Measurements from ENCODE around the gene RAD51B. TPM values are rescaled to one million over a fixed set of nuclear protein-coding genes. Genes with fewer than 3 reads are reported as not detected.

RAD51B gene
- total RNA-seq, 1 experiment from 2014 or later = 103 TPM

DNA sequence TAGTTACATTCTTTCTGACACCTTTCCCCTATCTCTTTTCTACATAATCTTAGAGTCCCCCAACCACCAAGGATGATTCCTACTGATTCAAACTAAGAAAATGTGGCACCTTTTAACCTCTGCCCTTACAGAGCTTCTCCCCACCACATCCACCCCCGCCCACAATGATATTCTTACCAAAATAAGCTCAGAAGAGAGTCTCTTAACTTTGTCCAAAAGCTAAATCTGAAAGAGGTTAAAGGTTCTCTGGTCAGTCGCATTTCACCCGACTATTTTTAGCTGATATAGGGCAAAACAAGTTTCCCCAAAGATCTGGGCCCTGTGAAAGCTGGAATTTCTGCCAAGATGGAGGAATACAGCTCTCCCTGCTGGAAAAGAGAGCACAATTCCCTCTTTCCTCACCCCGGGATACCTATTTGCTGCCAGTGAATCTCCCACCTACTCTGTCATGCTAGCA, 844.7 kb downstream of the RAD51B start:
- DNase-seq (ENCODE audit: low spot score) = no peak
- in situ Hi-C loops (cut with HindIII; ENCODE audit: low sequenced_read_pairs) = no loop called here

DNA sequence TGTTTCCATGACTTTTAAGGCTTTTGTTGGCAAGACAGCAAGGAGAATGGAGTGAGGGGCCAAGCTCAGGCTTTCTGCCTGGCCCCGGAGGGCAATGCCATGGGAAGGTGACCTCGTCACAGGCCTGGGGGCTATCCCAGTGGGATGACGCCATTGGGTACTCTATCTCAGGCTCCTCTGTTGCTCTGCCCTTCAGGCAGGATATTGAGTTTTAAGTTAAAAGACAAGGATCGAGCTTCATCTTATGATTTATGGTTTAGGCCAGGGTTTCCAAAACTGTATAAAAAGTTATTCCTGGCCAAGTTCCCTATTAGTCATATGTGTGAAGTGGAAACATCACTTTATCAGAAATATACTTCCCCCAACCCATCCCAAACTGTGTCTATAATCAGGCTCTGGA, 845.6 kb downstream of the RAD51B start:
- no peak for DNase-seq (ENCODE audit: low spot score)
- in situ Hi-C loops (cut with HindIII; ENCODE audit: low sequenced_read_pairs) = no loop called here

DNA sequence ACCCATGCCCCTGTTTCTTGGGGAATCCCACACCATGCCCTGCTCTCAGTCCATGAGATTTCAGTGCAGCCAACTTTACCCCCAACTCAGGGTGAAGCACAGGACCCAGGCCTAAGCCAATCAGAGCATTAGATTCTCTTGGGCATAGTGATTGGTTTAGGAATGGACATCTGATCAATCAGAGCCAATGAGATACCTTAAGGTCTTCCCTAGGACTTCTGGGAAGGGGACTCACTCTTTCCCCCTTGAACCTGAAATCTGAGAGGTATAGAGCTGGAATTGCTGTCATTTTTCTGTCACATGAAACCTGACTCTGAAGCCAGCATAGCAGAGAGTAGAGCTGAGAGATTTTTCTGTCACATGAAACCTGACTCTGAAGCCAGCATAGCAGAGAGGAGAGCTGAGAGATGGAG, 846.2 kb downstream of the RAD51B start:
- no peak for DNase-seq (ENCODE audit: low spot score)

DNA sequence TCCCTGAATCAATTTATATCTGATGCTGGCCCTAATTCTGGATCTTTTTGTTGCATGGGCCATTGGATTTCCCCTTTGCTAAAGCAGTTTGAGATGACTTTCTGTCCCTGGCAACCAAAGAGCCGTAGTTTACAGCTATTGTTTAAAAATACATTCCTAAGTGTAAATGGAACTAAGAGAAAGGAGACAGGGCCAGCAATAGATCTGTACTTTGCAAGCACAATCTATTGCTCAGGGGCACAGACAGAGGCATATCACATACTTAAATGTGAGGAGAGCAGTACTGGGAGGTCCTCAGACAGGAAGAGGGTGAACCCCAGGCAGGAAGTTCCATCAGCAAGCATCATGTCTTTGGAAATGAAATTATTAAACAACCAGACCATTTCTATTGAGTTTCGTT, 846.7 kb downstream of the RAD51B start:
- no peak for DNase-seq (ENCODE audit: low spot score)
- in situ Hi-C loops (cut with HindIII; ENCODE audit: low sequenced_read_pairs) = no loop called here

More for the DNA sequence above, 846.2 kb downstream of the RAD51B start:
- in situ Hi-C loops (cut with HindIII; ENCODE audit: low sequenced_read_pairs) = no loop called here

DNA sequence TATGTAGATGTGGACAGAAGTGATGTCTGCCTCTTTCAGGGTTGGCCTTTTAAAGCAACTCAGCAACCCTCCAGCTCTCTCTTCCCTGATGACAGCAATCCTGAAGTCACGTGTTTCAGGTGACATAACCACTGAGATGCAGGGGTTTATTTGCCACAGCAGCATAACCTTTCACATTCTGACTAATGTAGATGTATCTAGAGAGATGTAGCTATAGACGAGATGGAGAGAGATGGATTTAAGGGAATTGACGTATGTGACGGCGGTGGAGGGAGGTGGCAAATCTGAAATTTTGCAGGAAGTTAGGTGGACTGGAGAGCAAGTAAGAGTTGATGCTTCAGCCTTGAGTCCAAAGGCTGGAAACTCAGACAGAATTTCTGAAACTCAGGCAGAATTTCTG, 847.3 kb downstream of the RAD51B start:
- in situ Hi-C loops (cut with HindIII; ENCODE audit: low sequenced_read_pairs) = no loop called here

DNA sequence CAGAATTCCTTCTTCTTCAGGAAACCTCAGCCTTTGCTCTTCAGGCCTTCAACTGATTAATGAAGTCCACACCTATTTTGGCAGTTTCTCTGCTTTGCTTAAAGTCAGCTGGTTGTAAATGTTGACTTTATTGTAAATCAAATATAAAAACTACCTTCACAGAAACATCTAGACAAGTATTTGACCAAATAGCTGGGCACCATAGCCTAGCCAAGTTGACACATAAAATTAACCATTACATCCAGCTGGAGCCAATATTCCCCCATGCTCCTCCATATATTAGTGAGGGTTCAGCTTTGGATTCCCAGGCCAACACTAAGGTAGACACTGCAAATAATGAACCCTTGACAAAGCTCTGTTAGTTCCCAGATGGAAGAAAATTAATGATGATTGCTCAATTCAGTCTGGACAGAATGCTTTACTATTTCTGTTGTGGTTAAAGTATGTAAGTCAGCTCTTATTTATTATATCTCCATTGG, 847.8 kb downstream of the RAD51B start:
- DNase-seq (ENCODE audit: low spot score) = no peak
- in situ Hi-C loops (cut with HindIII; ENCODE audit: low sequenced_read_pairs) = no loop called here

More for the DNA sequence above, 847.3 kb downstream of the RAD51B start:
- DNase-seq (ENCODE audit: low spot score) = no peak

DNA sequence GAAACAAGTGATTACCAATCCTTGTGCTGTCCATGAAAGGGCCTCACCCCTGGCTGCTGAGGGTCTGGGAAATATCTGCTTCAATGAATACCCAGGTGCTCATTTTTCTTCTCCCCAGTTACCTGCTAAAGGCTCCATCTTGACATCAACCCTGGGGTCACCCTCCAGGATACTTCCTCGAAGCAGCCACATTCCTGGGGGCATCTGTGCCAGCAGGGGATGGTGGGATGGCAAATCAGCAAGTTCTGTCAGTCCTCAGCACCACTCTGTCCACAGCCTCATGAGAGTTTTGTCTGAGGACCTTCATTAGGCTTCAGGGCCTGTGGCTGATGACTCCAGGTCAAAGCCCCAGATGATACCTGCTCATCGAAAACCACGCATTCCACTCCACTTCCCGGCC, 848.4 kb downstream of the RAD51B start:
- in situ Hi-C loops (cut with HindIII; ENCODE audit: low sequenced_read_pairs) = no loop called here
- no peak for DNase-seq (ENCODE audit: low spot score)

DNA sequence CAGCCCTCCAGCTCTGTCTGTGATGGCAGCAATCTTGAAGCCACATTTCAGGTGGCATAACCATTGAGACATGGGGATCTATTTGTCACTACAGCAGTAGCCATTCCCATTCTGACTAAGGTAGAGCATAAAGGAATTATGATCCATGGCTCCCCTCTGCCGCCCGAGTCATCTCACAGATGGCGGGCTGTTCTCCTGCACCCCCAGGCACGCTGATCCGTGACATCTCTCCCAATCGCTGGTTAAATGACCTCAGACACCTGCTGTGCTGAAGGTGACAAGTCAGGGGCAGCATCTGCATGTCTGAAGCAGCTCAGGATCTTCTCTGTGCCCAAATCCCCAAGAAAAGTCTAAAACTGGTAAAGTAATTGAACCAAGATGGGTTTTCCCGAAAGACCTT, 849.0 kb downstream of the RAD51B start:
- in situ Hi-C loops (cut with HindIII; ENCODE audit: low sequenced_read_pairs) = no loop called here

DNA sequence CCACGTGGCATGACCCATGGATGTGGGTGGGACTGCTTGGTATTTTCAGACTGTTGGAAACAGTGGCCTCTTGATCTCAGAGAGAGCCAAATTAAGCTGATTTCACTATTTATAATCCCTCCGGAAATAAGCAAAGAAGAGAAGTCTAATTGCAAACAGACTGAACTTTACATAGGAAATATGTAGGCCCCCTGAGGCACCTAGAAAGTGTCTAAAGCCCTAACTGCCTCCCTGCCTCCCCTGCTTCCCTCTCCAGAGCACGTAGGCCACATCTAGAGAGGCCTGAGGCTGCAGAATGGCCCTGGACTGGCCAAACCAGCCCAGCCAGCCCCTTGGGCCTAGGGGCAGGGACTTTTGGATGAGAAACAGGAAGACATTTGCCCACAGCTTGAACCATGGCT, 849.5 kb downstream of the RAD51B start:
- in situ Hi-C loops (cut with HindIII; ENCODE audit: low sequenced_read_pairs) = no loop called here
- DNase-seq (ENCODE audit: low spot score) = no peak

More for the DNA sequence above, 849.0 kb downstream of the RAD51B start:
- no peak for DNase-seq (ENCODE audit: low spot score)

DNA sequence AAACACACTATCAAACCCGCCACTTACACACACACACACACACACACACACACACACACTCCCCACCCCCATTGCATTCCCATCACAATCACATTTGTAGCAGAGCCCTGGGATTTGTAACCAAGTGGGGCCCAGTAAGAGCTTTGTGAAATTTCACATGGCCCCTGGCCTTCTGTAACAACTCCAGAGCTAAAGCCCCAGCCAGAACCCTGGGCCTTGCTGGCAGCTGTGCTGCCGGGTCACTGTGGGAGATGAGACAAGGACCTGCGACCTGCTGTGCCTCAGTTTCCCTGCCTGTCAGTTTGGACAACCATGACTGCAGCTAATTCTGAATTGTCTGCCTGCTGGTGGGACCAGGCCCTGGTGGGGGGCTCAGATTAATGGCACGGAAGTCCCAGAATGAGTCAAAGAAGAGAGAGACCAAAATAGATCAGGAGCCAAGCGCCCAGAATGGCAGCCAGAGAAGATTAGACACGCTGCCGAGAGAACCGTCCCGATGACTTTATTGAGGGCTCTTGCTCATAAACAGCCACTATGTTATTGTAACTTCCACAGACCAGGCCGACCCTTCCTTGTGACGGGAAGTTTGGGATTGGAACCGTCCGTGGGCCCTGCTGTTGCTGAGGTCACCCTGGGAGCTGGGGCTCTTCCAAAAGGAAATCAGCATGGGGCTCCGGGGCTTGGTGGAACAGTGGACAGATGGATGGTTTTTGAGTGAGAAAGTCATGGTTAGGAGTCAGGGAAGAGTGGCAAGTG, 850.2 kb downstream of the RAD51B start:
- no peak for DNase-seq (ENCODE audit: low spot score)
- in situ Hi-C loops (cut with HindIII; ENCODE audit: low sequenced_read_pairs) = no loop called here

DNA sequence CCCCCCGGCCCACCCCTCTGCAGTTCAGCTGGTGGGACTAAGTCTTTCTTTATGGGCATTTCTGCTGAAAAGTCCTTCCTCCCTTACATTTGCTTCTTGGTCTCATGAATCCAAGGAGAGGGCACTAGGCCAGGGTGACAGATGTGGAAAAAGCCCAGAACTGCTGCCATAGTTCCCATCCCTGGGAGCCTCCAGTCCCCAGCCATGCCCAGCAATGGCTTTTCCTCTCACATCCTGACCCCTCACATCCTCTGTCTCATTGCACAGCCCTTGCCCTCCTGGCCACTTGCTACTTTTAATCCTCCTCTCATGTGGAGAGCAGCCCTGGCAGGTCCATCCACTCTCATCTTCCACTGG, 850.8 kb downstream of the RAD51B start:
- DNase-seq (ENCODE audit: low spot score) = no peak
- in situ Hi-C loops (cut with HindIII; ENCODE audit: low sequenced_read_pairs) = no loop called here

DNA sequence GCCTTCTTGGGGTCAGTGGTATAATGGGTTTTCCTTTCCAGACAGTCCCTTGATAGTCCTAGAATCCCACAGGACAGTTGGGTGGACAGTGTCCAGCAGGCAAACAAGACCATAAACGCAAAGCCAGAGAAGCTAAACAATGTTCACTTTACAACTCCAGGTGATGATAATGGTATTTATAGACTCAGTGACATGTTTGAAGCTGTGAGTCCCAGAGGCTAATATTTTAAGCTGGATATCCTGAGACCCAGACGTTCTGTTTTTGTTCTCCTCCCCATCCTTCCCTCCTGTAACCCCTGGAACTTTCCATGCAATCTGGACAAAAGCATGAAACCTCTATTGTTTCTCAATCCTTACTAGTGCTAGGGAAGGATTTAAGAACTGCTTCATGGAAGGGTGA, 852.3 kb downstream of the RAD51B start:
- no peak for DNase-seq (ENCODE audit: low spot score)
- in situ Hi-C loops (cut with HindIII; ENCODE audit: low sequenced_read_pairs) = no loop called here

DNA sequence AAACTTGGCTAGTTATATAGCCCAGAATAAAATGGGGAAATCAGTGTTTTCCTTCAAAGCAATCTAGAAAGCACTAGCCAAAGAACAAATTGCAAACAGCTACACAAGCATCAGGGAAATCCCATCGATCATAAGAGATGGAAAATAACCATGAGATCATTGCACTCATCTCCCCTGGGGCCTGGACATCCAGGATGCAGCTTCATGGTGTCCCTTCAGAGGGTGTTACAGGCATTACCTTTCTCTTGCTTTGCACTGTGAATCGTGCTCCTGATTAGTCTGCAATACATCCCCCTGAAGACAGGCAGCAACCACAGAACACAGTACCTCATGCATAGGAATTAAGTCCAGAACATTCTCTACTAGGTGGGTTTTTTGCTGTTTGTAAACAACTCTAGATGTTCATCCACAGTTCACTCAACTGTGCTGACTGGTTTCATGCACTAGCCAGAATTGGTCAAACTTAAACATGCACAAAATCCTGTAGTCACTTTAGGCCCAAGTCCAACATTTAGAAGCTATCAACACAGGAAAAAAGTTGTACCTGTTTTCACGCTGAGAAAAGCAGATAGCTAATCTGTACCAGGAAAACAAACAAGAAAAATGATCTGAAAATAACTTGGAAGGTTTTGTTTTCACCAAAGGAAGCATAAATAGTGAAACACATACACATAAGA, 853.2 kb downstream of the RAD51B start:
- no peak for DNase-seq (ENCODE audit: low spot score)
- in situ Hi-C loops (cut with HindIII; ENCODE audit: low sequenced_read_pairs) = no loop called here

DNA sequence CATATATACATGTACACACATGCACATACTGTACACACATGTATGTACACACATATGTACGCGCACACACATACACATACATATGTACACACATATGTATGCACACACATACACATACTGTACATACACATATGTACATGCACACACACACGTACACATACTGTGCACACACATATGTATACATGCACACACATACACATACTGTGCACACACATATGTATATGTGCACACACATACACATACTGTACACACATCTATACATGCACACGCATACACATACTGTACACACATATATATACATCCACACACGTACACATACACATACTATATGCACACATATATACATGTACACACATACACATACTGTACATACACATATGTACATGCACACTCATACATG, 853.9 kb downstream of the RAD51B start:
- no peak for DNase-seq (ENCODE audit: low spot score)
- in situ Hi-C loops (cut with HindIII; ENCODE audit: low sequenced_read_pairs) = no loop called here

DNA sequence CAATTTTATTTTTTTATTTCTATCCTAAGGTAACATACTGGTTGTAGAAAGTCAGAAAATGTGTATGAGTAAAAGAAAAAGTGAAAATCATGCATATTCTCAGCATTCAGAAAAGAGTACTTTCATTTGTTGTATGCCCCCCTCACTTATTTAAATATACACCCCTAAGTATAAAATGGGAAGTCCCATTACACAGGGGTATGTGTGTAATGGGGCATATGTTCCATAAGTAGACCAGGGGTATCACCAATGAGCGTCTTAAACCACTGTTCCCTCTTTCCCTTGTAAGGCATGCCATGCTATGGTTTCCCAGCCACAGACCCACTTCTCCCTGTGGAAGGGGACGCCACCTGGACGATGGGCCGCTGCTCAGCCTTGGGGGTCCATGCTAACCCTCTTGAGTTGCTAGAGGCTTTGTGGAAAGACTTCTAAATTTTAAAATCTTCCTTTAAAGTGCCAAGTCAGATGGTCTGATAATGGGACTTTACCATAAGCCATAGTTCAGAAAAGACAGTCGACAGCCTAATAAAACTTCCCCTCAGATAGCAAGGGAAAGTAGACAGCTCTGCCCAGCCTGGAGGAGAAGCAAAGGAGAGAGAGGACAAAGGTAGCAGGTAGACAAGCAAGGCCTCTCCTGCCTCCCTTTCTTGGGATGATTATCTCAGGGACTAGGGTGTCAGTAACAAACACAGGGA, 855.1 kb downstream of the RAD51B start:
- DNase-seq (ENCODE audit: low spot score) = no peak
- in situ Hi-C loops (cut with HindIII; ENCODE audit: low sequenced_read_pairs) = no loop called here

DNA sequence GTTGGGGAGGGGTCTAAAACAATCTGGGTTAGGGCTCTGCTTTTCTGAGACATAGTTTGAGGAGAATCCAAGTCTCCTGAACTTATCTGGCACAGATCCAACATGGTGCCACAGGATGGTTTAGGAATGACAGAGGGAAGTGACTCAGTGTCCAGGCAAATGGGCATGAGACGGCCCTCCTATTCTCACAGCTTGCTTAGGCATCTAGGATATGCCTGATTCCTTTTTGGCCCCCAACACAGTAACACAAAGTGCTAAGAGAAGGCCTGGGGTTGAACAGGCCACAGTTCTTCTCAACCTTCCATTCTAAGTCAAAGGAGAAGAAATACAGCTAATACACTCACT, 855.6 kb downstream of the RAD51B start:
- in situ Hi-C loops (cut with HindIII; ENCODE audit: low sequenced_read_pairs) = no loop called here
- DNase-seq (ENCODE audit: low spot score) = no peak

DNA sequence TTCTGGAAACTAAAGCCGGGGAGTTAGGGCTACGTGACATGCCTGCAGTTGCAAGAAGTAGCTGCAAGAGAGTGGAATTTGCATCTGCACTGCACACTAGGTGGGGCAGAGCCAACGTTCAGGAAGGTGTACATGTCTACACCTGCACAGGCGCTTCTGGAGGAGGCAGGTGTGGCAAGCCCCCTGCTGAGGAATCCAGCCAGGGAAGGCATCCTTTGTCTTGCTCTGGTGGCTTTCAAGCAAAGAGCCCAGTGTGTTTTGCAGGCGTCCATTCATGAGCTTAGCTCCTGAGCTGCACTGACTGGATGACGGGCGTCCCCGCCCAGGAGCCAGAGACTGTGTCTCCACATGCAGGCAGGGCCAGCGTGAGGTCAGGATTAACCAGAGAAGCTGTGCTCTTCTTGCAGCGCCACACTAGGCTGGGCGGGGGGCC, 856.9 kb downstream of the RAD51B start:
- in situ Hi-C loops (cut with HindIII; ENCODE audit: low sequenced_read_pairs) = no loop called here
- no peak for DNase-seq (ENCODE audit: low spot score)

DNA sequence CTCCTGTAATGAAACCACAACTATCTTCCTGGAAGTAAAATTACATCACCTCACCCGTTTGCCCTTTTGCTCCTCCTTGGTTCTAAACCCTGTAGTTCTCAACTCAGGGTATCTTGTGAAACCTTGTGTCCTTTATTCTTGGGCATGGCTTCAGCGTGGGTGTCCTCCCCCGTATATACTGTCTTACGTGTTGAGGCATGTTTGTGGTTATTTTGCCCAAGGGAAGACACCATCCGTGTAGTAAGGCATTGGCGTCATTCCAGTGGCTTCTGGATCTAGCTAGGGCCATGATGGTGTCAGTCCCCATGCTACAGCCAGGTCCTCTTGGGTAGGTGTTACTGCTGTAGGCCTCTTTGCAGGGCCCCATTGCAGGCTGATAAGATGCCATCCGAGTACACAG, 857.9 kb downstream of the RAD51B start:
- in situ Hi-C loops (cut with HindIII; ENCODE audit: low sequenced_read_pairs) = no loop called here
- no peak for DNase-seq (ENCODE audit: low spot score)

DNA sequence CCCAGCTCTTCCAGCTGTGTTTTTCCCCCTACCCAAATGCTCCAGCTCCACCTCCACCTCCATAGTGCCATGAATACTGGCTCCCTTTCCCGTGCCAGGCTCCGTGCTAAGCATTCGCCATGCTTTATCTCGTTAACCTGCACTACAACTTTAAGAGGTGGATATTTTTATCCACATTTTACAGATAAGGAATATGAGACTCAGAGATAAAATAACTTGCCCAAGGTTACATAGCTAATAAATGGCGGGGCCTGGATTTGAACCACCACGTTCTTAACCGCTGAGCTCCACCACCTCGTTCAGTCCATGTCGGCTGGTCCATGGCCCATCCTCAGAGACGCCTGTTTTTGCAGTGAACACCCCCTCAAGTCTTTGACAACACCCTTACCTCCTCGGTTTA, 858.3 kb downstream of the RAD51B start:
- in situ Hi-C loops (cut with HindIII; ENCODE audit: low sequenced_read_pairs) = no loop called here

DNA sequence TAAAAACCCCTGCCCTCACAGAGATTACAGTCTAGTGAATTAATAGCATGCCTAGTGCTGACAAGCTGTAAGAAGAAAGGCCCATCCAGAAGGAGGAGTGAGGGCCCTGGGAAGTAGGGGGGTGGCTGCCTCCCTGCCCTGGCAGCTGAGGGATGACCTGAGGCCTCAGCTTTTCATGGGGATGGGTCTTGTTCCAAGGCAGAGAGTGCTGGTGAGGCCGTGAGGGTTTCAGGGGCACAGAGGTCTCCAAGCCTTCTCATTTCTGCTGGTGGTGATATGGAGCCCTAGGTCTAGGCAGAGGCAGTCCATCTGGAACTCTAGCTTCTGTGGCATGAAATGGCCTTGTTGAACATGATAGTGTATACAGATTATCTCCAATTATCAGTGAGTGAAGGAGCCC, 858.9 kb downstream of the RAD51B start:
- DNase-seq (ENCODE audit: low spot score) = no peak
- in situ Hi-C loops (cut with HindIII; ENCODE audit: low sequenced_read_pairs) = no loop called here

More for the DNA sequence above, 858.3 kb downstream of the RAD51B start:
- no peak for DNase-seq (ENCODE audit: low spot score)
